Measurements from ENCODE around the gene AMD1. TPM values are rescaled to one million over a fixed set of nuclear protein-coding genes. Genes with fewer than 3 reads are reported as not detected.

AMD1 gene
- total RNA-seq, 1 donor from 2014 or later: 50.5 TPM

- TF ChIP-seq CTCF (IDR thresholded peaks at IDR 0.05; ENCODE audit: unreplicated experiment): no peak
- DNase-seq (ENCODE audit: low spot score): no peak
- Mint-ChIP-seq H3K27ac (ENCODE audit: unreplicated experiment) (peak overlapping the region; percentile 13), H3K9me3 (ENCODE audit: unreplicated experiment) (no peaks in the 10 kb centered on the region), H3K4me1 (ENCODE audit: unreplicated experiment) (peaks cover 28% of the 10 kb centered on the region), H3K4me3 (ENCODE audit: unreplicated experiment) (peak overlapping the region; percentile 91), H3K36me3 (ENCODE audit: low read depth, unreplicated experiment) (peaks cover 4% of the 10 kb centered on the region), H3K27me3 (ENCODE audit: unreplicated experiment) (peaks cover 1% of the 10 kb centered on the region)
Observed at GRCh38 chr6:110876806-110877564, 2.4 kb downstream of the AMD1 start.

GRCh38 chr6:110877569-110877968, 3.0 kb downstream of the AMD1 start:
- no peak for TF ChIP-seq CTCF (IDR thresholded peaks at IDR 0.05; ENCODE audit: unreplicated experiment)
- Mint-ChIP-seq H3K36me3 (ENCODE audit: low read depth, unreplicated experiment) (peaks cover 4% of the 10 kb centered on the region), H3K9me3 (ENCODE audit: unreplicated experiment) (no peaks in the 10 kb centered on the region), H3K27ac (ENCODE audit: unreplicated experiment) (peak overlapping the region; percentile 13), H3K4me3 (ENCODE audit: unreplicated experiment) (peak overlapping the region; percentile 91), H3K4me1 (ENCODE audit: unreplicated experiment) (peaks cover 31% of the 10 kb centered on the region), H3K27me3 (ENCODE audit: unreplicated experiment) (peaks cover 1% of the 10 kb centered on the region)
- no peak for DNase-seq (ENCODE audit: low spot score)

GRCh38 chr6:110878751-110879522, 4.4 kb downstream of the AMD1 start:
- DNase-seq (ENCODE audit: low spot score): peak; percentile 26
- H3K36me3 Mint-ChIP-seq (ENCODE audit: low read depth, unreplicated experiment): peaks cover 4% of the 10 kb centered on the region
- peaks cover 1% of the 10 kb centered on the region for H3K27me3 Mint-ChIP-seq (ENCODE audit: unreplicated experiment)
- TF ChIP-seq CTCF (IDR thresholded peaks at IDR 0.05; ENCODE audit: unreplicated experiment): peak; percentile 37
- H3K27ac Mint-ChIP-seq (ENCODE audit: unreplicated experiment): no peak overlapping the region
- H3K9me3 Mint-ChIP-seq (ENCODE audit: unreplicated experiment): no peaks in the 10 kb centered on the region
- H3K4me1 Mint-ChIP-seq (ENCODE audit: unreplicated experiment): peaks cover 37% of the 10 kb centered on the region
- peak overlapping the region; percentile 0 for H3K4me3 Mint-ChIP-seq (ENCODE audit: unreplicated experiment)

- peaks cover 40% of the 10 kb centered on the region for H3K4me1 Mint-ChIP-seq (ENCODE audit: unreplicated experiment)
- H3K36me3 Mint-ChIP-seq (ENCODE audit: low read depth, unreplicated experiment): no peaks in the 10 kb centered on the region
- no peak overlapping the region for H3K4me3 Mint-ChIP-seq (ENCODE audit: unreplicated experiment)
- H3K9me3 Mint-ChIP-seq (ENCODE audit: unreplicated experiment): no peaks in the 10 kb centered on the region
- no peak for DNase-seq (ENCODE audit: low spot score)
- H3K27me3 Mint-ChIP-seq (ENCODE audit: unreplicated experiment): no peaks in the 10 kb centered on the region
- no peak overlapping the region for H3K27ac Mint-ChIP-seq (ENCODE audit: unreplicated experiment)
- no peak for TF ChIP-seq CTCF (IDR thresholded peaks at IDR 0.05; ENCODE audit: unreplicated experiment)
Observed at GRCh38 chr6:110880651-110881050, 6.1 kb downstream of the AMD1 start.

Measured in endothelial cell (in vitro differentiated cells).